CD1c-positive myeloid dendritic cell (primary cell): ENCODE measurements around the gene UPF3B.
A peak's percentile ranks its signal among the peaks of the same experiment; 100 is the strongest.
"Not testable (repeated sequence)": the region's sequence is repeated elsewhere in the genome, so short reads cannot be mapped to it uniquely, and the experiment has no call there.

ENCODE experiments used
- DNase-seq: peaks from one replicate; pipeline ENCODE4 v3.0.0-alpha.2; 2016; ENCODE audit errors: extremely low spot score

UPF3B gene

DNA sequence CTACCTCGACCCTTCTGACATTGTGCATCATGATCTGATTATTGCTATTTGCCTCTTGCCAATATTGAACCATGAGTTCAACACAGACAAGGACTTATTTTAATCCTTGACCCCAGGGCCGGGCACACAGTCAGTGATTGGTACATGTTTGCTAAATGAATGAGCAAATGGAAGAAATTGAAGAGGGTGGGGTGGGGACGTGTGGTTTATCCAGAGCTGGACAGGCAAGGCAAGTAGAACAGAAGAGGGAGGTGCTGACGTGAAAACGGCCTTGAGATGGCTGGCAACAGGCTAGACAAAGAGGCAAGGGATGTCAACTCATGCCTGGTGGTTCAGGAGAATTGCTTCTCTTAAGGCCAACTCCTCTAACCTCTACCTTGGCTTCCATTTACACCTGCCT lies 28.5 kb downstream of the UPF3B start:
- not testable (repeated sequence) for DNase-seq

- DNase-seq = peak; percentile 36
These were observed 31.1 kb downstream of the UPF3B start for GRCh38 chrX:119821703-119822102.

- DNase-seq = peak; percentile 8
These were observed 35.6 kb downstream of the UPF3B start for GRCh38 chrX:119817130-119817690.

DNA sequence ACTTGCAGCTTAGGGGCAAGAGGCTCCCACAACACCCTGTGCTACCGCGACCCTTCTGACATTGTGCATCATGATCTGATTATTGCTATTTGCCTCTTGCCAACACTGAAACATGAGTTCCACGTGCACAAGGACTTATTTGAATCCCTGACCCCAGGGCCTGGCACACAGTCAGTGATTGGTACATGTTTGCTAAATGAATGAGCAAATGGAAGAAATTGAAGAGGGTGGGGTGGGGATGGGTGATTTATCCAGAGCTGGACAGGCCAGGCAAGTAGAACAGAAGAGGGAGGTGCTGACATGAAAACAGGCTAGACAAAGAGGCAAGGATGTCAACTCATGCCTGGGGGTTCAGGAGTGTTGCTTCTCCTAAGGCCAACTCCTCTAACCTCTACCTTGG lies 36.5 kb downstream of the UPF3B start:
- DNase-seq = no peak

DNA sequence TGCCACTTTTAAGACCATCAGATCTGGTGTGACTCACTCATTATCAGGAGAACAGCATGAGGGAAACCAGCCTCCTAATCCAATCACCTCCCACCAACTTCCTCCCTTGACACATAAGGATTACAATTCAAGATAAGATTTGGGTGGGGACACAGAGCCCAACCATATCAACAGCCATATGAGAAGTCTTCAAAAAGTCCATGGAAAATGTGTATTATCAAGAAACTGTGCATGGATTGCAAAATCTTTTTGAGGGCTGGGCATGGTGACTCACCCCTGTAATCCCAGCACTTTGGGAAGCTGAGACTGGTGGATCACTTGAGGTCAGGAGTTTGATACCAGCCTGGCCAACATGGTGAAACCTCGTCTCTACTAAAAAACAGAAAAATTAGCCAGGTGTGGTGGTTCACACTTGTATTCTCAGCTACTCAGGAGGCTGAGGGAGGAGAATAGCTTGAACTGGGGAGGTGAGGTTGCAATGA lies 43.5 kb downstream of the UPF3B start:
- DNase-seq = no peak

- DNase-seq = not testable (repeated sequence)
These were observed 44.3 kb downstream of the UPF3B start for GRCh38 chrX:119808461-119808860.

DNA sequence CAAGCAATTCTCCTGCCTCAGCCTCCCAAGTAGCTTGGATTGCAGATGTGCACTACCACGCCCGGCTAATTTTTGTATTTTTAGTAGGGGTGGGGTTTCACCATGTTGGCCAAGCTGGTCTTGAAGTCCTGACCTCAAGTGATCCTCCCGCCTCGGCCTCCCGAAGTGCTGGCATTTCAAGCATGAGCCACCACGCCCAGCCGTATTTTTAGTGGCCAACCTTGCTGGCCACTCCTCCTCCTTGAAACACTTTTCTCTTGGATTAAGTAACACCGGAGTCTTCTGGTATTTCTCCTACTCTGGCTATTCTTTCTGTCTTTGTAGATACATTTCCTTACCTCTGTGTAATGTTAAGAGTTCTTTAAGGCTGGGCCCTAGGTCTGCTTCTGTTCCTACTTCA lies 50.2 kb downstream of the UPF3B start:
- no peak for DNase-seq

DNA sequence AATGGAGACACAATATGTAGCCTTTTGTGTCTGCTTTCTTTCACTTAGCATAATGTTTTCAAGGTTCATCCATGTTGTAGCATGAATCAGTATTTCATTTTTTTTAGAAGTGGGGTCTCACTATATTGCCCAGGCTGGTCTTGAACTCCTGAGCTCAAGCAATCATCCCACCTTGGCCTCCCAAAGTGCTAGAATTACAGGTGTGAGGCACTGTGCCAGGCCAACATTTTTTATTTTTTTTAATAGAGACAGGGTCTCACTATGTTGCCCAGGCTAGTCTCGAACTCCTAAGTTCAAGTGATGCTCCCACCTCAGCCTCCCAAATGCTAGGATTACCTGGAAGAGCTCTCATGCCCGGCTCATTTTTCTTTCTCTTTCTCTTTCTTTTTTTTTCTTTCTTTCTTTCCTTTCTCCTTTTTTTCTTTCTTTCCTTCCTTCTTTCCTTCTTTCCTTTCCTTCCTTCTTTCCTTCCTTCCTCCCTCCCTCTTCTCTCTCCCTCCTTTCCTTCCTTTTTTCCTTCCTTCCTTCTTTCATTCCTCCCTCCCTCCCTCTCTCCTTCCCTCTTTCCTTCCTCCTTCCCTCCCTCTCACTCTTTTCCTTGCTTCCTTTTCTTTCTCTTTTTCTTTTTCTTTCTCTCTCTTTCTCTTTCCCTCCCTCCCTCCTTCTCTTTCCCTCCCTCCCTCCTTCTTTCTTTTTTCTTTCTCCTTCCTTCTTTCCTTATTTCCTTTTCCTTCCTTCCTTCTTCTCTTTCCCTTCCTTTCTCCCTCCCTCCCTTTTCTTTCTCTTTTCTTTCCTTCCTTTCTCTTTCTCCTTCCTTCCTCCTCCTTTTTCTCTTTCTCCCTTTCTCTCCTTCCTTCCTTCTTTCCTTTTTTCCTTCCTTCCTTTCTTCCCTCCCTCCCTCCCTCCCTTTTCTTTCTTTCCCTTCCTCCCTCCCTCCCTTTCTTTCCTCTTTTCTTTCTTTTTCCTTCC lies 51.2 kb downstream of the UPF3B start:
- no peak for DNase-seq

- peak; percentile 88 for DNase-seq
These were observed 61.1 kb downstream of the UPF3B start, which contains the start of gene RPL39 for GRCh38 chrX:119791437-119792231. Gene RPL39 (minus strand): TSS chrX:119791630. CDS start chrX:119791576, 54 bp downstream.

DNA sequence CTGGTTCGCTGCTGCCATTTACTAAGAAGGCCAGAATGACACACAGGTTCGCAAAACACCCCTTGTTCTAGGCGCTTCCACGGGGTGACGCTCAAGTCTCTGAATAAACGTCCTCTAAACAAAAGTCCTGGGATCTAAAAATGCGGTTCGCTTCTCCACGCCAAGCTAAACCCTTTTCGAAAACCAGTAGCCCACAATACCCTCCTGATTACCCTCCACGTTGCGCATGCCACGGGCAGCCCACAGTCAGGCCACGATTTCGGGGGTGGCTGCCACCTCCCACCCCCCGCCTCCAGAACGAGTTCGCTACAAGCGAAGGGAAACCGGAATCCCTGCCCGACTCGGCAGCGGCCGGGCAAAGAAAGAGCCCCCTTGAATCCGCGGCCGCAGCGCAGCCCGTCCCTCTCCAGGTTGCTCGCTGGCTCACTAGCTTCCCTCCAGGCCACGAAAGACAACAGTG lies 61.8 kb downstream of the UPF3B start:
- DNase-seq = peak; percentile 40

- peak; percentile 28 for DNase-seq
These were observed 67.9 kb downstream of the UPF3B start for GRCh38 chrX:119784747-119785446.
